Chondrocyte (in vitro differentiated cells): ENCODE results near the gene EVI5L. TPM values are rescaled to one million over a fixed set of nuclear protein-coding genes. Genes with fewer than 3 reads are reported as not detected.

Experiments used
- DNase-seq: peaks from one replicate; pipeline ENCODE4 v3.0.0; 2021; ENCODE audit warnings: mixed read lengths, low spot score
- H3K27ac Mint-ChIP-seq: one replicate; pipeline ENCODE4 v1.8.0; 2021; ENCODE audit warnings: mild to moderate bottlenecking, moderate library complexity, mixed read lengths; ENCODE audit not compliant: unreplicated experiment
- H3K27me3 Mint-ChIP-seq: 2 replicates; pipeline ENCODE4 v1.8.0; 2021; ENCODE audit warnings: low read depth, mixed read lengths
- H3K36me3 Mint-ChIP-seq: 2 replicates; pipeline ENCODE4 v1.8.0; 2021; ENCODE audit warnings: low read depth, mixed read lengths
- H3K4me1 Mint-ChIP-seq: 2 replicates; pipeline ENCODE4 v1.8.0; 2021; ENCODE audit warnings: low read depth, mild to moderate bottlenecking, mixed read lengths
- H3K4me3 Mint-ChIP-seq: one replicate; pipeline ENCODE4 v1.8.0; 2021; ENCODE audit warnings: mild to moderate bottlenecking, moderate library complexity, mixed read lengths; ENCODE audit not compliant: unreplicated experiment
- H3K9me3 Mint-ChIP-seq: 2 replicates; pipeline ENCODE4 v1.8.0; 2021; ENCODE audit warnings: low read depth, mixed read lengths
- CTCF ChIP-seq: fragments of 200-600 bp; sonication (generic); IDR thresholded peaks from 2 replicates; pipeline ENCODE4 v1.5.0; 2021; ENCODE audit warnings: antibody characterized with exemption, mild to moderate bottlenecking, moderate library complexity
- total RNA-seq: library from RNA; stranded (reverse); gene quantifications from 3 replicates; pipeline ENCODE4 v1.2.1, GENCODE V29; 2021

Gene EVI5L
- total RNA-seq, 1 donor from 2014 or later, result 27.4 TPM

GRCh38 chr19:7801020-7801570 lies 28.9 kb upstream of the EVI5L start:
- Mint-ChIP-seq H3K9me3 (peaks cover 13% of the 10 kb centered on the region), H3K4me1 (peaks cover 2% of the 10 kb centered on the region), H3K27ac (no peak overlapping the region), H3K4me3 (no peak overlapping the region), H3K36me3 (peaks cover 3% of the 10 kb centered on the region), H3K27me3 (peaks cover 30% of the 10 kb centered on the region)
- DNase-seq, result no peak
- no peak for TF ChIP-seq CTCF

DNA sequence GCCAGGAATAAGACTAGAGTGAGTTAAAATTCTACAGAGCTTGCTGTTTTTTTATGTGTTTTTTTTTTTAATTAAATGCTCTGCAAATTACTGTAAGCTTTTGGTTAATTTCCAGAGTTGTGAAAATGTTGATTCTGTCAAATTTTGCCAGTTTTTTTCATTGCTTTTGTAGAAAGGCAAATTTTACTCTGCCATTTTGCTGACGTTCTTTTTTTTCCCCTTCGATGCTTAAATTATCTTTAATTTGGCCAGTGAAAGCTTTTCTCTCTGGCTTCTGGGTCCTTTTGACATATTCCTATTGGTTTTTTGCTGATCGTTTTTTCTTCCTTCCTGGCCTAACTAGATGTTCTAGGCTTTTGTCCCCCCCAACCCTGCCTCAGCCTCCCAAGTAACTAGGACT lies 23.8 kb upstream of the EVI5L start:
- peaks cover 3% of the 10 kb centered on the region for H3K36me3 Mint-ChIP-seq

GRCh38 chr19:7806876-7807275 lies 23.1 kb upstream of the EVI5L start:
- Mint-ChIP-seq H3K4me1 (no peaks in the 10 kb centered on the region), H3K36me3 (peaks cover 4% of the 10 kb centered on the region), H3K9me3 (peaks cover 23% of the 10 kb centered on the region), H3K27me3 (peaks cover 8% of the 10 kb centered on the region), H3K27ac (no peak overlapping the region), H3K4me3 (no peak overlapping the region)
- no peak for DNase-seq
- TF ChIP-seq CTCF, result no peak

More for the DNA sequence above, 23.8 kb upstream of the EVI5L start:
- no peak overlapping the region for H3K27ac Mint-ChIP-seq
- H3K4me1 Mint-ChIP-seq, result no peaks in the 10 kb centered on the region
- no peak for TF ChIP-seq CTCF
- peaks cover 17% of the 10 kb centered on the region for H3K9me3 Mint-ChIP-seq
- peaks cover 8% of the 10 kb centered on the region for H3K27me3 Mint-ChIP-seq
- no peak for DNase-seq
- H3K4me3 Mint-ChIP-seq, result no peak overlapping the region

DNA sequence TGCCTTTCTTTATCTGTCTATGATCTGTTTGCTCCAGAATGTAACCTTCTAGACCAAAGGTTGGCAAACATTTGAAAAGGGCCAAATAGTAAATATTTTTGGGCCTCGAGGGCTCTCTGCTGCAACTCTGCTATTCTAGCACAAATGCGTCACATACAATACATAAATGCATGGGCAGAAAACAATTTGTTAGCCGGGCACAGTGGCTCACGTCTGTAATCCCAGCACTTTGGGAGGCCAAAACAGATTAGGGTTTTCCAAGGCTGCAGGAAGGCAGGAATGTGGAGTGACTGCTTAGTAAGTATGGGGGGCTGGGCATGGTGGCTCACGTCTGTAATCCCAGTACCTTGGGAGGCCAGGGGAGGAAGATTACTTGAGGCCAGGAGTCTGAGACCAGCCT lies 21.9 kb upstream of the EVI5L start:
- H3K36me3 Mint-ChIP-seq, result peaks cover 1% of the 10 kb centered on the region
- H3K4me1 Mint-ChIP-seq, result no peaks in the 10 kb centered on the region
- no peak for DNase-seq
- peaks cover 6% of the 10 kb centered on the region for H3K27me3 Mint-ChIP-seq
- no peak for TF ChIP-seq CTCF
- H3K27ac Mint-ChIP-seq, result no peak overlapping the region
- H3K9me3 Mint-ChIP-seq, result peaks cover 16% of the 10 kb centered on the region
- H3K4me3 Mint-ChIP-seq, result no peak overlapping the region

GRCh38 chr19:7811989-7812388 lies 18.0 kb upstream of the EVI5L start:
- H3K4me3 Mint-ChIP-seq, result no peak overlapping the region
- H3K27ac Mint-ChIP-seq, result no peak overlapping the region
- no peaks in the 10 kb centered on the region for H3K4me1 Mint-ChIP-seq
- peaks cover 1% of the 10 kb centered on the region for H3K36me3 Mint-ChIP-seq
- DNase-seq, result no peak
- H3K9me3 Mint-ChIP-seq, result peaks cover 20% of the 10 kb centered on the region
- peaks cover 9% of the 10 kb centered on the region for H3K27me3 Mint-ChIP-seq
- TF ChIP-seq CTCF, result no peak
